Measurements from ENCODE around the gene BEND7. TPM values are rescaled to one million over a fixed set of nuclear protein-coding genes. Genes with fewer than 3 reads are reported as not detected.

BEND7 gene
- total RNA-seq, 3 donors from 2014 or later: 0.03 TPM; not detected in 2

GRCh38 chr10:13505052-13505680, 23.6 kb downstream of the BEND7 start:
- Mint-ChIP-seq H3K4me1 (ENCODE audit: low read depth) (no peaks in the 10 kb centered on the region), H3K4me3 (no peak overlapping the region), H3K36me3 (ENCODE audit: insufficient read depth) (no peaks in the 10 kb centered on the region), H3K27me3 (ENCODE audit: low read depth) (peaks cover 11% of the 10 kb centered on the region), H3K9me3 (no peaks in the 10 kb centered on the region)
- no peak for DNase-seq
- no peak for ATAC-seq

- Mint-ChIP-seq H3K9me3 (no peaks in the 10 kb centered on the region), H3K36me3 (ENCODE audit: insufficient read depth) (no peaks in the 10 kb centered on the region), H3K27me3 (ENCODE audit: low read depth) (peaks cover 15% of the 10 kb centered on the region), H3K4me3 (no peak overlapping the region), H3K4me1 (ENCODE audit: low read depth) (no peaks in the 10 kb centered on the region)
- DNase-seq (no peak), ATAC-seq (no peak)
Observed at GRCh38 chr10:13503745-13504463, 24.9 kb downstream of the BEND7 start.

- Mint-ChIP-seq H3K36me3 (ENCODE audit: insufficient read depth) (no peaks in the 10 kb centered on the region), H3K4me3 (no peak overlapping the region), H3K9me3 (no peaks in the 10 kb centered on the region), H3K4me1 (ENCODE audit: low read depth) (no peaks in the 10 kb centered on the region), H3K27me3 (ENCODE audit: low read depth) (peaks cover 15% of the 10 kb centered on the region)
- DNase-seq (no peak), ATAC-seq (no peak)
Observed at GRCh38 chr10:13502380-13502779, 26.4 kb downstream of the BEND7 start.

DNA sequence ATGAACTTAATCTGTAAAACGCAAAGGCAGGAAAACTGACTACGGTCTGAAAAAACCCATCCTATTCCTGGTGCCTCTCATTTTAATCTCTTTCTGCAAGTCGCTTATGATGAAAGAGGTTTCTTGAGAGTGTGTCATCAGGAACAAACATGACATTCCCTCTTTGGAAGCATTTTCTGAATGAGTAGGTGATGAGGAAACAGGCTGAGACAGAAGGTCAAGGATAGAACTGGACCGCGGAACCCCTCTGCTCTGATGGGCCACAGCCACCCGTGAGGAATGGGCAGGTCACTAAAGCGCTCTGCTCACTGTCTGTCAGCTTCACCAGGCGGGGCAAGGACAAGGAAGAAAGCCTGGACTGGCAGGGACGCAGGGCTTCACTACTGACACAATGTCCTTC, 28.6 kb downstream of the BEND7 start:
- Mint-ChIP-seq H3K4me1 (ENCODE audit: low read depth) (no peaks in the 10 kb centered on the region), H3K36me3 (ENCODE audit: insufficient read depth) (no peaks in the 10 kb centered on the region), H3K4me3 (no peak overlapping the region), H3K27me3 (ENCODE audit: low read depth) (peaks cover 8% of the 10 kb centered on the region), H3K9me3 (no peaks in the 10 kb centered on the region)
- no peak for ATAC-seq
- no peak for DNase-seq

DNA sequence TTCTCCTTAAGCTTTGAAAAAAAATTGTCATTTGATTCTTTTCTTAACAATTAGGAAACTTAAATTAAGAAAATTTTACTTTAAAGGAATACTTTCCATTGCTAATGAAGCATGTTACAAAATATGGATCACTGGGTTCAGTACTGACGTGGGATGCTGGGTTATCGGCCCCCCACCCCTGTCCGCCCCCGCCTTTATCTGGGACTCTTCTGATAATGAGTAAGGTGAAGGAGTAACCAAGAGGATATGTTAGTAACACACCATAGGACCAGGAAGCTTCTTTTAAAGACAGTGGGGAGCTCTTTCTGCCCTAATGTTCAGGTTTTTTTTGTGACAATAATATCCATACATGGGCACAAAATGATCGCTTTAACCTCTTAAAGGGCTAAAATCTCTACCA, 29.7 kb downstream of the BEND7 start:
- H3K36me3 Mint-ChIP-seq (ENCODE audit: insufficient read depth): no peaks in the 10 kb centered on the region
- no peaks in the 10 kb centered on the region for H3K4me1 Mint-ChIP-seq (ENCODE audit: low read depth)
- no peak overlapping the region for H3K4me3 Mint-ChIP-seq
- H3K9me3 Mint-ChIP-seq: no peaks in the 10 kb centered on the region
- H3K27me3 Mint-ChIP-seq (ENCODE audit: low read depth): peaks cover 8% of the 10 kb centered on the region
- no peak for ATAC-seq
- no peak for DNase-seq

DNA sequence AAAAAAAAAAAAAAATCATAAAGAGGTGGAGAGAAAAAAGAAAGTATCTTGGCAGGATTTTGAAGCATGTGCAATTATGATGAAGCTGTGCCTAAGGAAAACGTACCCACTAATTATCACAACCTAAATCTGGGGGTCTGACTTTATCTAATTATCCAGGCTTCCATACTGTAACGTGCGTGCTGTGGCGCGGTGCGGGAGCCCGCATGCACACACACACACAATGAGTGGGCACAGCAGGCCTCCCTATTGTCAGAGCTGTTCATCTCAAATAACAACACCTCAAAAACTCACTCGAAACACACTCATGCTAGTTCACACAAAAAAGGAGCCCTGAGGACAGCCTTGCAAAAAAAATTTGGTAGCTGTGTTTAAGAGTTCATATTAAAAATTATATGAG, 31.9 kb downstream of the BEND7 start:
- DNase-seq: no peak
- peaks cover 4% of the 10 kb centered on the region for H3K27me3 Mint-ChIP-seq (ENCODE audit: low read depth)
- H3K4me3 Mint-ChIP-seq: no peak overlapping the region
- H3K36me3 Mint-ChIP-seq (ENCODE audit: insufficient read depth): no peaks in the 10 kb centered on the region
- H3K9me3 Mint-ChIP-seq: no peaks in the 10 kb centered on the region
- ATAC-seq: no peak
- no peaks in the 10 kb centered on the region for H3K4me1 Mint-ChIP-seq (ENCODE audit: low read depth)

DNA sequence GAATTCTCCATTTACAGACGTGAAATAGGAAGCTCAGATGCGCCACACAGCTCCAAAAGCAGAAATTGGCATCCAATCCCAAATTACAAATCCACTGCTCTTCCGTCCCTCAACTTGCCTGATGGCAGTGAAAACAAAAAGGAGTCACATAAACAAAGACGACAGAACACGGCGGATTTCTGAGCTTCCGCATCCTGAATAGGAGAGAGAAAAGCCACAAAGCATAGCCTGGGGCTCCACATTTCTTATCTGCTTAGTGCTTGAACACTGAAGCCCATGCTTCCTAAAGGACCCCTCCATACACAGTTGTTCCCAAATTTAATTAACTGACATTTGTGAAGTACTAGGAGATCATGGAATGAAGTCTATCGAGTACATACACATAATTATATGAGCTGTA, 32.6 kb downstream of the BEND7 start:
- peaks cover 4% of the 10 kb centered on the region for H3K27me3 Mint-ChIP-seq (ENCODE audit: low read depth)
- H3K4me1 Mint-ChIP-seq (ENCODE audit: low read depth): no peaks in the 10 kb centered on the region
- no peaks in the 10 kb centered on the region for H3K9me3 Mint-ChIP-seq
- ATAC-seq (no peak), DNase-seq (no peak)
- no peaks in the 10 kb centered on the region for H3K36me3 Mint-ChIP-seq (ENCODE audit: insufficient read depth)
- H3K4me3 Mint-ChIP-seq: no peak overlapping the region

GRCh38 chr10:13492493-13493180, 36.2 kb downstream of the BEND7 start:
- Mint-ChIP-seq H3K9me3 (no peaks in the 10 kb centered on the region), H3K4me1 (ENCODE audit: low read depth) (no peaks in the 10 kb centered on the region), H3K36me3 (ENCODE audit: insufficient read depth) (no peaks in the 10 kb centered on the region), H3K4me3 (no peak overlapping the region), H3K27me3 (ENCODE audit: low read depth) (peaks cover 3% of the 10 kb centered on the region)
- ATAC-seq (no peak), DNase-seq (no peak)

DNA sequence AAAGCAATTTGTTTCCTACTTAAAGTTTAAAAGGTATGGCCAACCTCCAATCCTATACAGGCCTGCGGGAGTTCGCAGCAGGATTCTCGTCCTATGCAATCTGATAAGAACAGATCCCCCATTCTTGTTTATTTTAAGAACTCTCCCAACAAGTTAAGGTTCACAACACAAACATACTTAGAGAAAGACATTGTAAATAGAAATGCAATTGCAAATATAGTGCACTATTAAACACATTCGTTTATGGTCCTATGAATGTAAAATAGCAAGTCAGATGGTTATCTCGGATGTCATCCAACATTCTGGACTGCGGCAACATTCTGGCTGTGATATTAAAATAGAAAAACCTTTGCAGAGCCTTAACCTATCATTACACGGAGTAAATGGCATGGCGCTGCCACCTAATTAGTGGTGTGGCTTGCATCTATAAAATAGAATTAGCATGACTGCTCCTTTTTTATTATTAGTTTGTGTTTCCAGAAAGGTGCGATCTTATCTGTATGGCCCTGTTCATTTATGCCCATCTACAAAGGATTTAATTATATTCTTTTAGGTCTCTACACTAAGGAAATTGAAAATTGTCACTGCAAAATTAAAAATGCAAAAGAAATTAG, 37.0 kb downstream of the BEND7 start:
- peaks cover 4% of the 10 kb centered on the region for H3K27me3 Mint-ChIP-seq (ENCODE audit: low read depth)
- H3K4me3 Mint-ChIP-seq: no peak overlapping the region

DNA sequence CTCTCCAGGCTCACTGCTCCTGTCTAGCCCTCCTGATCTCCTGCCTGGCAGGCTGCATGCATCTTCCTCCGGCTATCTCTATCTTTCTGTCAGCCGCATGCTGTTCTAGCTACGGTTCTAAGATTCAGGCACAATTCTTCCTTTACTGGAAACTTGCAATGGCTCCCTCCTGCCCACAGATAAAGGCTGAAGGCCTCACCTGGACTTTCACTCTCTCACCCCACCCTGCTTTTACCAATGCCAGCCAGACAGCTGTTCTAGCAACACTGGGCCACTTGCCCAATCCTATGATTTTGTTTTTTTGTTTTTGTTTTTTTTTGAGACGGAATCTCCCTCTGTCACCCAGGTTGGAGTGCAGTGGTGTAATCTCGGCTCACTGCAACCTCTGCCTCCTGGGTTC, 38.3 kb downstream of the BEND7 start:
- no peak overlapping the region for H3K4me3 Mint-ChIP-seq
- no peaks in the 10 kb centered on the region for H3K9me3 Mint-ChIP-seq
- H3K4me1 Mint-ChIP-seq (ENCODE audit: low read depth): no peaks in the 10 kb centered on the region
- peaks cover 6% of the 10 kb centered on the region for H3K27me3 Mint-ChIP-seq (ENCODE audit: low read depth)
- H3K36me3 Mint-ChIP-seq (ENCODE audit: insufficient read depth): no peaks in the 10 kb centered on the region
- no peak for ATAC-seq
- DNase-seq: no peak

More for the DNA sequence above, 37.0 kb downstream of the BEND7 start:
- no peaks in the 10 kb centered on the region for H3K4me1 Mint-ChIP-seq (ENCODE audit: low read depth)
- DNase-seq: no peak
- H3K9me3 Mint-ChIP-seq: no peaks in the 10 kb centered on the region
- ATAC-seq: no peak
- H3K36me3 Mint-ChIP-seq (ENCODE audit: insufficient read depth): no peaks in the 10 kb centered on the region

DNA sequence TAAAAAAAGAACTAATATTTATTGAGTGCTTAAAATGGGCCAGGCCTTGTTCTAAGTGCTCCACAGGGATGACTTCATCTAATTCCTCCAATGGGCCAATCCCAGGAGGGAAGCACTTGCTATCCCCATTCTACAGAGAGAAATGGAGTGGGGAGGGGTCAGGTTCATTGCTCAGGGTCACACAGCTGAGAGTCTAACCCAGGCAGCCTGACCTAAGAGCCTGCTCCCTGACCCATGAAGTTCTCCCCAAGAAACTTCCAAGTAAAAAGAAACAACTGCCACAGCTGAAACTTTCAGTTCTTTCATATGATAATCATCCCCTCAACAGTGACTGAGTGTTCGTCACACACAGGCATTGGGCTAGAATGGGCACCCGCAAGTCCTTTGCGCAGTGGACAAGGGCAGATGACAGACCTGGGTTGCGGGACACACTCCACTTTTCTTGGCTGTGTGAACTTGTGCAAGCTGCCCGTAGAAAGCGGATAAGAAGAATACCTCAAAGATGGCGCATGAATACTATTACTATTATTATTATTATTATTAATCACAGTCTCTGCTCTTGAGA, 39.7 kb downstream of the BEND7 start:
- Mint-ChIP-seq H3K27me3 (ENCODE audit: low read depth) (peaks cover 7% of the 10 kb centered on the region), H3K4me3 (no peak overlapping the region), H3K36me3 (ENCODE audit: insufficient read depth) (no peaks in the 10 kb centered on the region), H3K9me3 (no peaks in the 10 kb centered on the region), H3K4me1 (ENCODE audit: low read depth) (no peaks in the 10 kb centered on the region)
- no peak for DNase-seq
- ATAC-seq: no peak

DNA sequence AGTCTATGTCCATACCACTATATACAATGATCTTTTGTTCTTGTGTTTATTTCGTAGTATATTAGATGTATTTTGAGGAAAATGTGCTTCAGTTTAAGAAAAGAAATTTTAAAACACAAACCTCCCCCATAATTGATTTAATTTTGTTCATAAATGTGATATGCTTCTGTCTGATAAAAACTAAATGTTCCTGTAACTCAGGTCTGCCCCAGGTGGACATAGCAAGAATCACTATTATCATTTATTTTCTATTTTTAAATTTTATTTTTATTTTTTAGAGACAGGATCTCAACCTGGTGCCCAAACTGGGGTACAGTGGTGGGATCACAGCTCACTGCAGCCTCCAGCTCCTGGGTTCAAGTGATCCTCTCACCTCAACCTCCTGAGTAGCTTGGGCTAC, 43.2 kb downstream of the BEND7 start:
- no peaks in the 10 kb centered on the region for H3K36me3 Mint-ChIP-seq (ENCODE audit: insufficient read depth)
- ATAC-seq: no peak
- H3K27me3 Mint-ChIP-seq (ENCODE audit: low read depth): peaks cover 13% of the 10 kb centered on the region
- H3K4me1 Mint-ChIP-seq (ENCODE audit: low read depth): peaks cover 6% of the 10 kb centered on the region
- no peaks in the 10 kb centered on the region for H3K9me3 Mint-ChIP-seq
- no peak overlapping the region for H3K4me3 Mint-ChIP-seq
- no peak for DNase-seq

DNA sequence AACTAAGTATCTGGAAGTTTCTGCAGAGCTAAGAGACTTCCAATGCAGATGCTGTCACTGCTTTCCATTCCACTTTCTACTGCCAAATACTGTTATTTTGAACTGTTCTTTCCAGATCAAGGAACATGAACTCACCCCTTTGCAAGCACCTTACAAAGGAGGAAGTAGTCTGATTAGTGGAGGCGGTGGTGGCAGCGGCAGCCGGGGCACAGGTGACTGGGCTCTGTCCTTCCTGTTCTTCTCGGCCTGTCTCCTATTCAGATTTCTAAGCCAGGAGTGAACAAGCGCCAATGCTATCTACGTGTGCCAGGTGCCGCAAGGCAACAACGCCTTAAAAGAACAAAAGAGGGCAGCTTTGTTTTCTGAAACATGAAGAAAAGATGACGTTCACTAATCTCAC, 44.9 kb downstream of the BEND7 start:
- DNase-seq (no peak), ATAC-seq (no peak)
- no peaks in the 10 kb centered on the region for H3K9me3 Mint-ChIP-seq
- peaks cover 6% of the 10 kb centered on the region for H3K4me1 Mint-ChIP-seq (ENCODE audit: low read depth)
- H3K27me3 Mint-ChIP-seq (ENCODE audit: low read depth): peaks cover 17% of the 10 kb centered on the region
- H3K36me3 Mint-ChIP-seq (ENCODE audit: insufficient read depth): no peaks in the 10 kb centered on the region
- H3K4me3 Mint-ChIP-seq: no peak overlapping the region

DNA sequence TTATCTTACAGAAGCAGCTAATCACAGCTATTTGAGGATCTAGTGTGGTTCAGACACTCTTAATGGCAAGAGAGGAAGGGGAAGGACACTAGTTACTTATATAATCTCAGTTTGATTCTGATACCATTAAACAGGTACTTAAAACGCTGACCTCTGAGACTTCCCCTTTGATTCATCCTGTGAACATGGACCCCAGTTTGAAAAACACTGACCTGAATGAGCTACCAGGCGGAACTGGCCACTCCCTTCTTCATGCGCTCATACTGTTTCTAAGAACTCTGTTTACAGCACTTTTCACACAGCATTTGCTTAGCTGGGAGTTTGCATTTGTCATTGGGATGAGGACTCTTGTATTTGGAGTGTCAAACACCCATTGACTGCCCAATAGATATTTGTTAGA, 45.7 kb downstream of the BEND7 start:
- DNase-seq (no peak), ATAC-seq (no peak)
- Mint-ChIP-seq H3K27me3 (ENCODE audit: low read depth) (peaks cover 19% of the 10 kb centered on the region), H3K9me3 (no peaks in the 10 kb centered on the region), H3K36me3 (ENCODE audit: insufficient read depth) (no peaks in the 10 kb centered on the region), H3K4me3 (no peak overlapping the region), H3K4me1 (ENCODE audit: low read depth) (peaks cover 6% of the 10 kb centered on the region)

Data from activated T-cell treated with anti-CD3 and anti-CD28 coated beads, Interleukin-2, amount 50 U/mL, for 4 hours (primary cell).